Activated CD8-positive, alpha-beta memory T cell treated with anti-CD3 and anti-CD28 coated beads for 4 hours (primary cell): ENCODE results near the gene CACNA1A.

Source experiments
- DNase-seq, 2 donors: peaks; one replicate each; pipeline ENCODE4 v3.0.0-alpha.2; 2020; ENCODE audit warnings: low read depth in 2 of 2

Gene CACNA1A

DNA sequence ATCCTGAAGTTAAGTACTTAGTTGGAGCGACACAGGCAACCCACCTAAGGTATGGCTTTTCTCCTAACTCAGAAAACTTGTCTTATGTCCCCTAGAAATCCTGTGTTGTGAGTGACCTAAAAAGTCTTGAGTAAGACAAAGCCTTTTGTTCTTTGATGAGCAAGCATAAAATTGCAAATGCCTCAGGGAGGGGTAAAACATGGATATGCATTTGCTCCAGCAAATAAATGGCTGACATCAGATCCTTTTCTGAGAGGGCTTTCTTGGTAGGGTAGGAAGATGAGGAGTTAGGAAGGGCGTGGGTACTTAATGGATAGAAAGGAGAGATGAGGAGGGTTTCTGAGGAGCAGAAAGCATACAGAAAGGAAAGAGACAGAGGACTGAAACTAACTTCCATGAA, 192.4 kb downstream of the CACNA1A start:
- DNase-seq: no peak

DNA sequence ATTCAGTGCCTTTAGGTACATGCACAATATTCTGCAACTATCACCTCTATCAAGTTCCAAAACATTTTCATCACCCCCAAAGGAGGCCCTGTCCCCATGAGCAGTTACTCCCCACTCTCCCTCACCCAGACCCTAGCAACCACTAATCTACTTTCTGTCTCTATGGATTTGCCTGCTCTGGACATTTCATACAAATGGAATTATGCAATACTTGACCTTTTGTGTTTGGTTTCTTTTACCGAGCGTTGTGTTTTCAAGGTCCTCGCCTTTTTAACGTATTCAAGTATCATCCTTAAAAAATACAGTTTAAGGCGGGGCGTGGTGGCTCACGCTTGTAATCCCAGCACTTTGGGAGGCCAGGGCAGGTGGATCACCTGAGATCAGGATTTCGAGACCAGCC, 196.4 kb downstream of the CACNA1A start:
- DNase-seq: no peak

DNA sequence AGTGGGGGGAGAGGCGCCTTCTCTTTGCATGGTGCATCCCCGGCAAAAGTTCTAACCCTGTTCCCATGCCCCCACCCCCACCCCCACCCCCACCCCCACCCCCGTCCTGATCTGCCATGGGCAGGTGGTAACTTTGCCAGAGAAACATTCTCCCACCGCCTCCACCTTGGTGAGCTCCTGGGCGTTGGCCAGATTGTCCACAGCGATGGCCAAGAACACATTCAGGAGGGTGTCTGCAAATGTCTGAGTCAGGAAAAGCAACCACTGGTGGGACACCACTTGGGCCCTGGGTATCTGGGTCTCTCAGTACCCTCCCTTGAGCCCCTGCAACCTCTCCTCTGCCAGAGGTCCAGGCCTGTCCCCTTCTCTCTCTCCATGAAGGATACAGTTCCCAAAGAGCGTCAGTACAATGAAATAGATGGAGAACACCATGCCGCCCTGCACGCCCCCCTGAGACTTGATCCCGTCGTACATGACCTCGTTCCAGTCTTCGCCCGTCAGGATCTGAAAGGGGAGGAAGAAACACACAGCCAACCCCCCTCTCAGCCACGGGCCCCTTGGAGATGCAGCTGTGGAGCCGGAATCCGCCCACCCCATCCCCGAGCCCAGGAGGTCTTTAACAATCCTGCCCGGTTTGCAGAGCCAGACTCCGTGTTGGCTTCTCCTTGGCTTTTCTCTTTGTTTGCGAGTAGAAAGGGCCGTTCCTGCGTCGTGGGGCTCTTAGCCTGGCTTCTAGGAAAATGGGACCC, 202.7 kb downstream of the CACNA1A start:
- no peak for DNase-seq

DNA sequence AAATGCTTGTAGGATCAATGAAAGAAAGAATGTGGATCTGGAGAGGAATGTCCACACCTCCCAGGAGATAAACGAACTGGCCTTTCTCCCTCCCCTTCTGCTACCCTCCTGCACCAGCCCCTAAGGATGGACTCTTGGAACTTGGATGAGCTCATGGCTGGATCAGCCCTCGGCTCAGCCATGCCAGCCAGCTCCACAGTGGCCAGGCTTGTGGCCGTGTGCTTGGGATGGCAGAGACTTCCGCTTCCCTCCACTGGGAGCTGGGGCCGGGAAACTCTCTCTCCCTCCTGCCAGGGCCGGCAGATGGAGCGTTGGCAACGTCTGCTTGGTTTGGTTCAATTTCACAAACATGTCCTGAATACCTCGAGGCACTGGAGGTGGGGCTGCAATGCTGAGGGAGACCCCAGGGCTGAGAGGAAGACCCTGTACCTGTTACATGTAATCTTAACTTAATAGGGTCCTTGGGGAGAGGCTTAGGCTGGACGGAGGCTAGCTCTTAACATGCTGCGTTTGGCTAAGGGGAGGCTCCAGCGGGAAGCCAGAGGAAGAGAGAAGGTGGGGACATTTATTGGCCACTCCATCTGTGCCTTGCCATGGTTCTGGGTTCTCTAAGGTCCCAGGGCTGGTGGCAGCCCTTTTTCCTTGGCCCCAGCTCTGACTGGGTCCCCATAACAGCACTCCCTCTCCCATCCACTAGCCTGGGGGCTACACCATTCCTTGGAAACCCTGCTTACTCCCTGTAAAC, 203.6 kb downstream of the CACNA1A start:
- DNase-seq: no peak

DNA sequence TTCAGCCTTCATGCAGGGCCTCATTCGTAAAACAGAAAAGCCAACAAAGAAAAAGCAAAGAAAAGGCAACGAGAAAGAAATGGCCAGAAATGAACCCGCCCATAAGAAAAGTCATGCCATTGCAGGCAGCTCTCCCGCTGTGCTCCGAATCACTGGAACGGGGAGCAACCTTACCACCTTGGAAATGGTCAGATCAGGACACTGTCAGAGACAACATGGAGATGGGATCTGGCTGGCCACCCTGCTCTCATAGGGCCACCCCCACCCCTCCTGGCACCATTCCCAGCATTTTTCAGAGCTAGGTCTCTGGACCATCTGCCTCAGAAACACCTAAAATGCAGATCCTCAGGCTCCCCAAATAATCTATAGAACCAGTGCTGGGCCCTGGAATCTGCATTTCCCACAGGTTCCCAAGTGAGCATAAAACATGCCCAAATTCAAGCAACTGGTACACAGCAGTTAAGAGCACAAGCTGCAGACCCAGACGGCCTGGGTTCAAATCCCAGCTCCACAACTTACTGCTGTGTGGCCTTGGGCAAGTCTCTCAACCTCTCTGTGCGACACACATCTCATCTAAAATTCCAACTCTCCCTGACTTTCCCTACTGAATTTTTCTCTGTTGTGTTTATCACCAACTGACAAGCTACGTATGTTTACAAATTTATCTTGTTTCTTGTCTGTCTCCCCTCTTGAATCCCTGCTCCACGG, 204.5 kb downstream of the CACNA1A start:
- no peak for DNase-seq

DNA sequence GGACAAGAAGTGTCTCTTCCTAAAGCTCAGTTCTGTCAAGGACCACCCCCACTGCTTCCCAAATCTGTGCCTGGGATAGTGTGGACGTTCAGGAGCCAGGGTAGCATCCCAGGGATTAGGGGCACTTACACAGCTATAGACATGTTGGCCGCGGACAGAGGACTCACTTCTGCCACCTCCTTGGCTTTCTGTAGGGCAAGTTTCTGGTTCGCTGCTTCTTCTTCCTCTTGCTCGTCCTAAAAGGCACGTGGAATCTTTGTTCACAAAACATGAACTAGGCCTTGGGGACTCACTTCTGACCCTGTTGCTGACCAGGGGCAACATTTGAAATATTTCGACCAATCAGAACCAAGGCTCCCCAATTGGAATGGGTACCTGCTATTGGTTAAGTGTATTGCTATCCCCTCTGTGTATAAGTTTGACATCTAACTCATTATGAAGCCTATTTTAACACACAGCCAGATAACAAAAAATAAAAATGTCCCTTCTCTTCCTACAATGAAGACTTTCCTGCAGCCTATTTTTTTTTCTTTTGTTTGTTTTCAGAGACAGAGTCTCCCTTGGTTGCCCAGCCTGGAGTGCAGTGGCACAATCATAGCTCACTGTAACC, 205.8 kb downstream of the CACNA1A start:
- DNase-seq: no peak

DNA sequence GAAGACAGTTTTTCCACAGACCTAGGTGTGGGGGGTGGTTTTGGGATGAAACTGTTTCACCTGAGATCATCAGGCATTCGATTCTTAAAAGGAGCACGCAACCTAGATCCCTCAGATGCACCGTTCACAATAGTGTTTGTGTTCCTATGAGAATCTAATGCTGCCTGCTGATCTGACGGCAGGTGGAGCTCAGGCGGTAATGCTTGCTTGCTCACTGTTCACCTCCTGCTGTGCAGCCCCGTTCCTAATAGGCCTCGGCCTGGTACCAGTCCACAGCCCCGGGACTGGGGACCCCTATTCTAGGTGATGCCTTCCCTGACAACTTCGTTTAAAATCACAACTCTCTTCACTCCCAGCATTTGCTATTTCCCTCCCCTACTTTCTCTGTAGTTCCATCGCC, 206.4 kb downstream of the CACNA1A start:
- no peak for DNase-seq

DNA sequence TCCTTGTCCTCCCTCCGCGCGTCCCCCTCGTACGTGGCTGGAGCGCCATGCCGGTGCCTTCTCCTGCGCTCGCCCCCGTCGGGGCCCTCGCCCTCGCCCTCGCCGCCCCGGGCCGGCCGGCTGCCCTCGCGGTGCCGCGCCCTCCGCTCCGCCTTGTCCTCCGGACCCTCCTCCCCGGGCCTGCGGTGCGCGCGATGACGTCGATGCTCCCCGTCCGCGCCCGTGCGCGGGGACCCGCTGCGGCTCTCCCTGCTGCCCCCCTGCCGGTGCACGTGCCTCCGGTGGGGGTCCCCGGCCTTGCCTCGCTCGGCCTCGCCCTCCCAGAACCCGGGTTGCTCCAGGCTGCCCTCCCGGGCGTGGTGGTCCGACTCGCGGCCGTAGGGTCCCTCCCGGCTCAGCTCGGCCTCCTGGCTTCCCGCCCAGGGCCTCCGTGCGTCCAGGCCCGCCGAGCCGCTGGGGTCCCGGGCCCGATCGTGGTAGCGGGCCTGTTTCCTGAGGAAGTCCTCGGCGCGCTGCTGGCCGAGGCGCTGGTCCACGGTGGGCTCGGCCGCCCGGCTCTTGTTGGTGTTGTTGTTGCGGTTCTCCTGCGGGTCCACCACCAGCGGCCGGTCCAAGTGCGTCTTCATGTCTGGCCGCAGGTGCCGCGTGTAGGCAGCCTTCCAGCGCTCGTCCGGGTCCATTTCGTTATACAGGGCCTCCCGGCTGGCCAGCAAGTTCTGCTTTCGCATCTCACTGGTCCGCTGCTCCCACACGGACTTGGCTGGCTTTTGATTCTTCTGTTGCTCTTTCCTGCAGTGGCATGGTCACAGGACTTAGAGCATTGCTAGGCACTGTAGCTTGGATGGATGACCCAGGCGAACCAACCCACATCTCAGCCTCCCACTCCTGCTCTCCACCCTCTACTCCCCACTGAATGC, 207.5 kb downstream of the CACNA1A start:
- no peak for DNase-seq

DNA sequence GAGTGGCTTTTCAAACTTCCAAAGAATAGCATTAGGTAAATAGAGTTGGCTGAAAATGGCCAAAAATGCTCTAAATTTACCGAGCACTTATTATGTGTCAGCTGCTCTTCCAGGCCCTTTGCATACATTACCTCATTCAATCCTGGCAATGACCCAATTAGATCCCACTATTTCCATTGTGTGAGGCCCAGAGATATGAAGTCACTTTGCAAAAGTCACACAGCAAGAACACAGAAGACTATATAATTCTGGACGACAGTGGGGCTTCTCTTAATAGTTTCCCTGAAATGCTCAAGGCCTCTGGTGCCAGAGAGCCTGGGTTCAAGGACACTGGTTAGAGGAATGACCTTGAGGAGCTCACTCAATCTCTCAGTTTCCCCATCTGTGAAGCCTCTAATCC, 209.3 kb downstream of the CACNA1A start:
- DNase-seq: no peak

DNA sequence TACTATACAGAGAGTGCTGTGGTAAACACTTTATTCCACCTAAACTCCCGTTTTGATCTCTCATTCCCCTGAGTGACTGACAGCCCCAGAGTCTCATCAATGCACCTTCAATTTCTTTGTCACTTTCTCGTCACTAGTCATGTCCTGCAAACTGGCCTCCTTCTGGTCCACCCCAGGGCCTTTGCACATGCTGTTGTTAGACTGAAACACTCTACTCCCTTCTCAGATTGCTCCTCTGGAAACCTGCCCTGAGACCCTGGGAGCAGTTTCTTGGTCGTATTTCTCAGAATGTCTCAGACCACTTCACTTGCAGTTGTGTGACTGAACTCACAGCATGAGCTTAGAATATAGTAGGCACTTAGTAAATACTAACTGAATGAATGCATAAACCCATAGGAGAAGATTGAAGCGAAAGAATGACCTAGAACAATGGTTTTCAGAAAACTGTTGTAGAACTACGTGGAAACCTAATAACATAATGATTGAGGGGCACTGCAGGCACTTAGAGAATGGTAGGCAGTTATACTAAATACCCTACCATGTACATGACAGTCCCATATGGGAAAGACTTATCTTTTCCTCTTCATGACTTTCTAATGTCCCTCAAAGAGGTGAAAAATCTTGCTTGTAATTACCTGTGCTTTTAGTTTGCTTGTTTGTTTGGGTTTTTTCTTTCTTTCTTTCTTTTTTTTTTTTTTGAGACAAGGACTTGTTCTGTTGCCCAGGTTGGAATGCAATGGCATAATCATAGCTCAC, 211.3 kb downstream of the CACNA1A start:
- no peak for DNase-seq

DNA sequence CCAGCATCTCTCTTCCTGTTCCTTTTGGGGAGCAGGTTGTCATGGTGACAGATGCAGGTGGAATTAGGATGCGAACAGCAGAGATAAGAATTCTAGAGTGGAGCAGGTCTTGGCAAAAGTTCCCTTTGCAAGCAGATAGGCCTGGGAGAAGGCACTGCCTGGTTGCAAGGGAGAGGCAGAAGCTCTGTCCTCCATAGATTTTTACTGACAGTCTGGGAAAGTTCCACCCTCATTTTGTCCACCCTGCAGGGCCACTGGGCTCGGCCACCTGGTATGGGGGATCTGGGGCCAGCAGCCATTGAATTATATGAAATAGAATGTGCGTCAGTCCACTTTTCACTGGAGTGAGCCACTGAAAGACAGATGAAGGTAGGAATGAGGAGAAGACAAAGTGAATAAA, 214.4 kb downstream of the CACNA1A start:
- DNase-seq: no peak

DNA sequence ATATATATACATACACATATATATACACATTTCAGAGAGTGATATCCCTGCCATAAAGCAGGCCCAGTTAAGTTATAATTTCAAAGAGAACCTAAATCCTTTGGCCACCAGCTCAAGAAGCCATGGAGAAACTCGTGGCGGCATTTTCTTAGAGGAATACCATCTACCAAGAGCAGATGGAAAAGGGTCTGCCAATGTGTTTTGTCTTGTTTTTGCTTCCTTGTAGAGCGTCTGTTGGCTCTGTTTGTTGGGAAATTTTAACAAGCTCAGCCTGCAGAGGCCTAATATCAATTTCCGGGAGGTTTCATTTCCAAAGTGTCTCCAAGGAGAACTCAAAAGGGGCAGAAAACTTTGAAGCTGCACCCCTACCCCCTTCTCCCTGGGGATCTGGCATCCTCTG, 215.5 kb downstream of the CACNA1A start:
- DNase-seq: no peak

DNA sequence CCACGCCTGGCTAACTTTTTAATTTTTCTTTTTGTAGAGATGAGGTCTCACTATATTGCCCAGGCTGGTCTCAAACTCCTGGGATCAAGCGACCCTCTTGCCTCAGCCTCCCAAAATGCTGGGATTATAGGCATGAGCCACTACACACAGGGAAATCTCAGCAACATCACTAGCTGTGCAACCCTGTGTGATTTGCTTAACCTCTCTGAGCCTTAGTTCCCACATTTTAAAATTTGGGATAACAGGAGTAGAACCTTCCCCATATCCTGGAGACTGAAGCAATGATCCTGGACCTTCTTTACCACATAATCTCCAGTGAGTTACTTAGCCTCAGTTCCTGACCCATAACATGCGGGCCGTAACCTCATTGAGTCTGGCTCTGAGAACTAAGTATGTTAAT, 217.0 kb downstream of the CACNA1A start:
- no peak for DNase-seq

DNA sequence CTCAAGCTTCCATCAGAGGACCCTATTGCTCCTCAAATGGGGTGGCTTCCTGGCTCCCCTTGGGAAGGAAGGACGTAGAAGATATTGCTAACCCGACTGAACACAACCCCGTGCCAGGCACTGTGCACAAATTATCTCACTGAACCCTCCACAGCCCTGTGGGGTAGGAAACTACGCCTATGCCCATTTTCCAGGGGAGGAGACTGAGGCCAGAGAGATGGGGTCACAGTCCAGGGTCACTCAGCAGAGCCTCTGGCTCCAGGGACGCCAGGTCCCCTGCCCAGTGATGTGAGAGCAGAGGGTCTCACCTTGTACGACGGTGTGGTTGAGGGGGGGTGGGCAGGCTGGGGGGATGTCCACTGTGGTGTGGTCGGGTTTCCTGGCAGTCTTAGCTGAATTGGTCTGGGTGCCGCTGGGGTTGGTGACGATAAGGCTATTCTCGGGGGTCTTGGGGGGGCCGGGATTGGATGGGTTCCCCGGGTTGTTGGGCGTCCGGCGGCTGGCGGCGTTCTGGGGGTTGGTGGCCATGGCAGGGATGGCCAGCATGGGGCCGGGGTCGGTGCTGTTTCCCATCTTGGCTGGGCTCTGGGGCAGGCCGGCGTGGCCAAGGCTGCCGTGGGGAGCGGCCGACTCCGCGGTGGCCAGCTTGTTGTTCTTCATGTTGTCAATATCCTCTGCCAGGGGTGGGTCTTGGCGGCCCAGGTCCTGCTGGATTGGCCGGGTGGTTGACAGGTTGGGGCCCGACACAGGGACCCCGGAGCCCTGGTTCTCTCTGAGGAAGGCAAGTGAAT, 219.9 kb downstream of the CACNA1A start:
- DNase-seq: no peak

DNA sequence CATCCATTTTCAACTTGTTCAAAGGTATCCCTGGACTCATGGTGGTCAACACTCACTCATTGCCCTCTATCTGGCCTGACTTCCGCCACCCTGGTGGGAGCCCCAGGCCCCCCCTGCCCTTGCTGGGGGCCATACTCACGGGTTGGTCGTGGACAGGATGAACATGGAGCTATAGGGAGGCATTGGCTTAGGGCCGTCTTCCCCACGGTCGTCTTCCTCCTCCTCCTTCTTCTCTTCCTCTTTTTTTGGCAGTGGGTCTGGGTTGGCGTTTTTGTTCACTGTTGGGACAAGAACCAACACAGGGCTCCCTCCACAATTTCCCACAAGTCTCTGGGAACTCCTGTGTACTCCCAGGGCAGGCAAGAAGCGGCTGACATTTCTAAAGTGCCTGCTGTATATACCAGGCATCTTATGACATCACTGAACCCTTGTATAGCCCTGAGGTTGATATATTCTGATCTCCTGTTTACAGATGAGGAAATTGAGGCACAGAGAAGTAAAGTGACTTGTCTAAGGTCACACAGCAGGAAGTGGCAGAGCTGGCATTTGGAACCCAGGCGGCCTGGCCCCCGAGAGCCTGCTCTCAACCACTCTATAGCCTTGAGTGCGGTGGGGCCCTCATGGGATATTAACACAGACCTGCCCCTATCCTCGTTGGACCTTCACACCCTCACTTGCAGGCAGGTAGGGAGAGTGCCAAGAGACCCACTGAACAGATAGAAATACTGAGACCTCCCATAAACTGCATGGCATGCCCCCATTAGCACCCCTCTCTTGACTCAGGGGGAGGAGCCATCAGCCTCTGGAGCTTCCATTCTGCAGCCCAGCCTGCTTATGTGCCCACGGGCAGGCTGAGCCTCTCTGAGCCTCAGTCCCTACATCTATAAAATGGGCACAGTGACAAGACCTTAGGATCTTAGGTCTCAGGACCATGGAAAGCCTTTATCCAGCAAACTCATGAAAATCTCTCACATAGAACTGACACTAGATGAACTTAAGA, 221.1 kb downstream of the CACNA1A start:
- DNase-seq: no peak

DNA sequence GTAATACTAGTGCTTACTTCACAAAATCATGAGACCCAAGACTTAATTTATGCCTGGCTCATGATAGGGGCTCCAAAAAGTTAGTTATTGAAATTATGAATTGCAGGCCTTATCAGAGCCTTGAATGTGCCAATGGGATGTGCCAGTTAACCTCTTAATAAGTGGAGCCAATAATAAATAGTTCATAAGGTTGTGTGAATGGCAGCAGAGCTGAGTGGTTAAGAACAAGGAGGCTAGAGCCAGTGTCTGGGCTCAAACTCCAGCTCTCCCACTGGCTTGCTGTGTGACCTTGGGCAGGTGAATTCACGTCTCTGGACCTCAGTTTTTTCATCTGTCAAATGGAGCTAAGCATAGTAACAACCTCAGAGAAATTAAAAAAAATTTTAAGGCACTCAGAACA, 222.4 kb downstream of the CACNA1A start:
- DNase-seq: no peak

DNA sequence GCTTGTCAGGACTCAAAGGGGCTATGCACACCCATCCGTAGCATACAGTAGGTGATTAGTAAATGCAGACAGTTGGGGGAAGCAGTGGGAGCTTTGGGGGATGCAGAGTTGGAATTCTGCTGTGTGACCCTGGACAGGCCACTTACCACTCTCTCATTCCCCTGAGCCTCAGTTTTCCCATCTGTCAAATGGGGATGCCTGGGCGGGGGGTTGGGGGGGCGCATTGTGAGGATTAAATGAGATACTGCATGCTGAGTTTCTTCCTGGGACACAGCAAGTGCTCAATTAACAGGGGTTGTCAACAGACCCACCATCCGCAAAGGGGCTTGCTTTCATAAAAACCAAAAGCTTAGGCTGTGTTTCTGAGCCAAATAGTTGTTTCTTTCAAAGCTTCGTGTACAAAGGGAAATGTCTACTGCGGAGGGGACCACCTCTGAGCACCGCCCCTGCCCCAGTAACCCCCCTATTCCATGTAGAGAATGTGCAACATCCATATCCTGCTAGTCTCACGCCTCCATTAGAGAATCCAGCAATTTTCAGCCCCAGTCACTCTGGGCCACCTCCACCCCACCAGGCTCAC, 223.7 kb downstream of the CACNA1A start:
- DNase-seq: no peak
